Glomerular visceral epithelial cell (primary cell): ENCODE results near the gene SNRPA.
A peak's percentile ranks its signal among the peaks of the same experiment; 100 is the strongest.
"Not testable (repeated sequence)": the region's sequence is repeated elsewhere in the genome, so short reads cannot be mapped to it uniquely, and the experiment has no call there.

ENCODE experiments used
- DNase-seq: peaks from one replicate; pipeline ENCODE4 v3.0.0-alpha.2; 2016; ENCODE audit errors: extremely low spot score

Gene SNRPA

DNA sequence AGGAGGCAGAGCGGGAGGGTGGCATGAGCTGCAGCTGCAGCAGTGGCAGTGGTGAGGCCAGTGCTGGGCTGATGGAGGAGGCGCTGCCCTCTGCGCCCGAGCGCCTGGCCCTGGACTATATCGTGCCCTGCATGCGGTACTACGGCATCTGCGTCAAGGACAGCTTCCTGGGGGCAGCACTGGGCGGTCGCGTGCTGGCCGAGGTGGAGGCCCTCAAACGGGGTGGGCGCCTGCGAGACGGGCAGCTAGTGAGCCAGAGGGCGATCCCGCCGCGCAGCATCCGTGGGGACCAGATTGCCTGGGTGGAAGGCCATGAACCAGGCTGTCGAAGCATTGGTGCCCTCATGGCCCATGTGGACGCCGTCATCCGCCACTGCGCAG is 50.0 kb downstream of the SNRPA start:
- no peak for DNase-seq

DNA sequence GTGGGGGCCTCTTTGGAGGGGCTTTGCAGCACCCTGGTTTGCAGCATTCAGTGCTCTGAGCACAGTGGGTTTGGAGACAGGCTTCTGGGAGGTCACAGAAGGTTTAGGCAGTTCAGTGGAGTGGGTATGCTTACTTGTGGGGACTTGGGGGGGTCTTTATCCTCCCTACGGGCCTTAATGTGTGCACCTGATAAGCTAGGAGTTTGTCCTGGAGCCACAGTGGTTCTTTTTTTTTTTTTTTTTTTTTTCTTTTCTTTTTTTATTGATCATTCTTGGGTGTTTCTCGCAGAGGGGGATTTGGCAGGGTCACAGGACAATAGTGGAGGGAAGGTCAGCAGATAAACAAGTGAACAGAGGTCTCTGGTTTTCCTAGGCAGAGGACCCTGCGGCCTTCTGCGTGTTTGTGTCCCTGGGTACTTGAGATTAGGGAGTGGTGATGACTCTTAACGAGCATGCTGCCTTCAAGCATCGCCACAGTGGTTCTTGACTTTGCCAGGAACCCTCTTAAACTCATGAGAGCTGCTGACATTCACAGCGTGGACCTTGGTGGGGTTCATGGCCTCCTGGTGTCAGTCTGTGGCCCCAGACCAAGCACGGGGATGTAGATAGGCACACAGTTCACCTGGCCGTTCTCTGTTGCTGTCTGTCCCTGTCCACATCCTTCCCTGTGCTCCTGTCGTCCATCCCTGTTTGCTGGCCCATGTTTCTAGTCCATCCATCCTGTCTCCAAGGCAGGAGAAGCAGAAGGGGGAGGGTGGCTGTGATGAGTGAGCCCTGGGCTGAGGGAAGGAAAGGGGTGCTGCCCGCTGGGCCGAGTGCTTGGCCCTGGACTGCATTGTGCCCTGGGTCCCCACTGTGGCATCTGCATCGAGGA is 50.7 kb downstream of the SNRPA start:
- no peak for DNase-seq

DNA sequence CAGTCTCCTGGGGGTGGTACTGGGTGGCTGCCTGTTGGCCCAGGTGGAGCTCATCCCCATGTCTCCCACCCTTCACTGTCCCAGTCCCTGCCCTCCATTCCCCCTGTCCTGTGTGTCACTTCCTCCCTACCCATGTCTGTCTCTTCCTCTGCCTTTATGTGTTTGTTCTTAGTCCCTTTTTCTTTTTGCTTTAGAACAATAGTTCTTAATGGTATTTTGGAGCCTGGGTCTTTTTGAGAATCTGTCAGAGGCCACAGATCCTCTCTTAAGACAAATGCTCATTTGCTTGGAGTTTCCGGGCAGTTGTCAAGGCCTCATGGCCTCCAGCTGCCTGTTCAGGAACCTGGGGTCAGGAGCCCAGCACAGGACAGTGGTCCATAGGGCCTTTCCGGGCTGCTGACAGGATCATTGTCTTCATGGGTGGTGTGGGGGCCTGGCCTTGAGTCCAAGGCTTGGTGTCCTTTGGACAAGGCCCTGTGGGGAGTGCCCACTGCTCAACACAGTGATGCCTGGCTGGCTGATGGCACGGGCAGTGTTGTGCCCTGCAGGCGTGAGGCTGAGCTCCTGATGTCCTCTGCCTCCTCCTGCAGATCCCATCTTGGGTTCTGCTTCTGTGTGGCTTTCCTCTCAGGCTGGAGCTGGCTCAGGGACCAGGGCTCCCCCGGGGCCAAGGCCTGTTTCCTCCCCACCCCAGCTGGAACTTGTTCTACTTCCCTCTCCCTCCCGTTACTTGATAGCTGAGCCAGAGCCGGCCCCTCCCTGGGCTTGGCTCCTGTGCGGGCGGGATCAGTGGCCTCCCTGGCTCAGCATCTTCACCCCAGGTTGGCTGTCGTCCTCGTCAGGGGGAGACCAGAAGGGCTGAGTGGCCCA is 51.5 kb downstream of the SNRPA start:
- no peak for DNase-seq

DNA sequence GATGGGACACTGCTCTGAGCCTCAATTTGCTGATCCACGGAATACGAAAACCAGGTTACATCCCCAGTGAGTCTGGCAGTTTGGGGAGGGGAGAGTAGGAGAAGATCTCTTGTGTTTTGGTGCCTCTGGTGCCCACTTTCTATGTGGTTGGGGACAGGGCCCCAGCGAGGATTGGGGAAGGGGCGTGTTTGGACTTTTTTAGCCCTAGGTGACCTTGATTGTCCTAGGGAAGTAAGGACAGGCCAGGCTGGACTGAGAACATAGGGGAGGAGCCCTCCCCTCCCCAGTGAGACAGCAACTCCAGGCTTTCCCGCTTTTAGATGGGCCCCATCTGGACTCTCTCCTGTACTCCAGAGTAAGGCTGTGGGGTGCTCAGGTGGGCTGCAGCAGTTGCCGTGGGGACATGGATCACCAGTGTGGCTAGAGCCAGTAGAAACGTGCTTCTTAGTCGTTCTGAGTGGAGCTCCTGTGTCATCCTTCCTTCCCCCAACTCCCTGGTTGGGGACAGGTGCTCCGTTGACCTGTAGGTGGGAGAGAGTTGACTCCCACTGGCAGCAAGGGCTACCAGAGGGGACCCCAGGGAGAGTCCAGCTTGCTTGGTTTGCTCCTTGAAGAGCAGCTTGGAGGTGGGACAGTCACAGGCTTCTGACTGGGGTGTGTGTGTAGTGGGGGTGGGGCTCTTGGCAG is 52.3 kb downstream of the SNRPA start:
- DNase-seq = no peak

DNA sequence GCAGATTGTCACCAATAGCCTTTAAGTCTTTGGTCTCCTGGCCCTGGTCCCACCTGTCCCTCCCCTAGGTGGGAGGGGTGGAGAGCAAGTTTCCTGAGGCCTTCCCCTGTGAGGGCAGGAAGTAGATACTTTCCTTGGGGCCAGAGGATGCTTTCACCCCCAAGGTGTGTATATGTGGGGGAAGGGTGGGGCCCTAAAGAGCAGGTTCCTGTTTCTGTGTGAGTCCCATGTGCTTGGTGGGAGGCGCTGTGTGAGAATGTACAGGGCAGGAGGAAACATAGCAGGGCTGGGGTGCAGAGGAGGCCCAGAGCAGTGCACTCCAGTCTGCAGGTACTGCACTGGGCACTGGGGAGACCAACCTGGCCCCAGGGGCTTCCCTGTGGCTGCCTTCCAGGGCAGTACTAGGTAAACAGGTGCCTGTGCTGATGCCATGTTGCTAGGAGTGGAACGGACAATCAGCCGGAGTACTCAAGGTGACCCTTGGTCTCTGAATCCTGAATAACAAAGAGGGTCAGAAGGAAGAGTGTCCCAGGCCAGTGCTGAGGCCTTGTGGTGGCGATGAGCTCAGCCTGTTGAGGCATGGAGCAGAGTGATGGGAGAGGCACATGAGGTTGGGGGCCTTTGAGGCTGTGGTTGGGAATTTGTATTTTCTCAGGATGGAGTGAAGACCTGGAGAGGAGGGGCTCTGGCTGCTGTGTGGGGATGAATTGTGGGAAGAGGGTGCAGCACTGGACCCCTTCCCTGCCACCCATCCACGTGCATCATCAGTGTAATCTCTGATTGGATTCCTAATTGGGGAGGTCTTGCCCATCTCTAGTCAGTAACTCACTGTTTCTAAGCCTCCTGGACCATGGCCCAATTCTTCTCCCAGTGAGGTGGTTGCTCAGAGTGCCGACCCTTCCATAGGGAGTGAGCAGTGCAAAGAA is 53.1 kb downstream of the SNRPA start:
- DNase-seq = no peak

DNA sequence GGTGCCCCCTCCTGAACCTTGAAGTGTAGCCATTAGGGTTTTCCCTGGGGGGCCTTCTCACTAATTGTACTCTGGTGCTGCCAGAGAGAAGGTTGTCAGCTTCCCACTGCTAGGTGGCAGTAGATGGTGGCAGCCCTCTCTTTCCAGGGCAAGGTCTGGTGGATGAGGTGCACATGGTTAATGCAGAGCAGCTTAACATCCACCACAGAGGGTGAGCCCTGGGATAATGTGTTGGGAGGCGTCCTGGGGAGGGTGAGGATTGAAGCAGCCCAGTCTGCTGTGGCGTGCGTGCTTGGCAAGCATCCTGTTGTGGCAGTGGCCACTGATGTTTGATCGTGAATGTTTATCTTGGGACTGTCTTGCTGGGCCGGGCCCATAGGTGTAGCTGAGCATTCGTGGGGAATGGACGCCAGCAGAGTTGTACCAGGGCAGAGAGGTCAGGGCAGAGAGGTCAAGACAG is 53.8 kb downstream of the SNRPA start:
- DNase-seq = no peak

DNA sequence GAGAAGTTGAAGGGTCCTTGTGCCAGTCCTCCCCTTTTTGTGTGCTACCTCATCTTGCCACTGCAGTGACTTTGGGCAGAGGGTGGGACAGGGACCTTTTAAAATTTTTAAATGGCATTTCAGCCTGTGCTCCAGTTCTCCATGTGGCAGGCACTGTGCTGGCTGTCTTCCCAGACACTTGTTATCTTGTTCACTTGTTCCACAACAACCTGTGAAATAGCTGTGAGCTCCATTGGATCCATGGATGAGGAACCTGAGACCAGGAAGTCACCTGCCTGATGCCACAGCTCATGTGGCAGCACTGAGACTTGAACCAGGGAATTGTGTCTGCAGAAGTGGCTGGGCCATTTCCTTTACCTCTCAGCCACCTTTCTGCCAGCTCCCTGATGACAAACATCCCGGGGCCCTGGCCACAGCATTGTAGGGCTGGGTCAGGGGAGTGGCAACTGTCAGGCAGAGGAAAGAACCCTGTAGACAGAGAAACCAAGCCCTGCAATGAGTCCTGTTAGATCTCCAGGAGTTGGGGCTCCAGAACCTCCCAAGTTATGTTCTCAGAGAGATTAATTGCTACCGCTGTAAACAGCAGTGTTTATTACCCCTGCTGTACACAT is 54.4 kb downstream of the SNRPA start:
- no peak for DNase-seq

DNA sequence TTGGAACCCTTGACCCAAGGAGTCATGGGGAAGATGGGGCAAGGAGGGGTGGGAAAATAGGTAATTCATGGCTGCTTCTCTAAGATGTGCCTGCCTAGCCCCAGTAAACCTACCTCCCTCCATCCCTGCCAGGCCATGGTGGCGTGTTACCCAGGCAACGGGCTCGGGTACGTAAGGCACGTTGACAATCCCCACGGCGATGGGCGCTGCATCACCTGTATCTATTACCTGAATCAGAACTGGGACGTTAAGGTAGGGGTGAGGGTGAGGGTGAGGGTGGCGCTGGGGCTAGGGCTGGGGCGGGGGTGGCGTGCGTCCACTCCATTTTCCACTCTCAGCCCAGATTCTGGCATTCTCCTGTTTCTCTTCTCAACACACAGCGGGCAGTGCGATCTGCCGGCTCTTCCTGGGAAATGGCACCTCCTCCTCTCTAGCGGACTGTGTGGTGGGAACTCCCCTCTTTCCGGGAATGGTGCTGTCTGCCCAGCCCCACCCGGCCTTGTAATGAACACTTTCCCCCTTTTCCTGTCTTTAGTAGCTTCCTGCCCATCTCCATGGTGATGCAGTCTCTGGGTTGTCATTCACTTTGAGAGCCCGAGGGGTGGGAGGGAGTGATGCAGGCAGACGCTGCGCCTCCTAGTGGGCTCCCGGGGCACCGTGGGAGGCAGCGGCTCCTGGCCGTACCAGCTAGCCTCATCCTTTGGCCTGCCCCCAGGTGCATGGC is 55.6 kb downstream of the SNRPA start:
- peak; percentile 82 for DNase-seq

DNA sequence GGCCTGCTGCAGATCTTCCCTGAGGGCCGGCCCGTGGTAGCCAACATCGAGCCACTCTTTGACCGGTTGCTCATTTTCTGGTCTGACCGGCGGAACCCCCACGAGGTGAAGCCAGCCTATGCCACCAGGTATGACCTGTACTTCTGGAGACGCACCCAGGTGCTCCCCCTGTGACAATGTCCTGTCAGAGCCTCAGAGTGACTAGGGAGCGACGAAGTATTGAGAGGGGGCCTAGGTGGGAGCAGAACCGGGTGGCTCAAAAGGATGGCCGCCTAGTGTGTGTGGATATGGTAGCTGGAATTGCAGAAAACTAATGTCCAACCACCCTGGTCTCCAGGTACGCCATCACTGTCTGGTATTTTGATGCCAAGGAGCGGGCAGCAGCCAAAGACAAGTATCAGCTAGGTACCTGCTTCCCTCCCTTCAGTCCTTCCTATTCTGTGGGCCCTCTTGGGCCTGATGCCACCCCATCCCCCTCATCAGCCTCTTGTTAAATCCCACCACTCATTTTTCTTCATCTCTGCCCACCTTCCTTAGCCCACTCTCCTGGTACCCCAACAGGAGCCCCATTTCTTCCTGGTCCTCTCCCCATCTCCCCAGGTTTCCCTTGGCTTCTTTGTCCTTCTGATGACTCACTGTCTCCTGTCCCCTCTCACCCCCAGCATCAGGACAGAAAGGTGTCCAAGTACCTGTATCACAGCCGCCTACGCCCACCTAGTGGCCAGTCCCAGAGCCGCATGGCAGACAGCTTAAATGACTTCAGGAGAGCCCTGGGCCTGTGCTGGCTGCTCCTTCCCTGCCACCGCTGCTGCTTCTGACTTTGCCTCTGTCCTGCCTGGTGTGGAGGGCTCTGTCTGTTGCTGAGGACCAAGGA is 56.4 kb downstream of the SNRPA start:
- peak; percentile 37 for DNase-seq

DNA sequence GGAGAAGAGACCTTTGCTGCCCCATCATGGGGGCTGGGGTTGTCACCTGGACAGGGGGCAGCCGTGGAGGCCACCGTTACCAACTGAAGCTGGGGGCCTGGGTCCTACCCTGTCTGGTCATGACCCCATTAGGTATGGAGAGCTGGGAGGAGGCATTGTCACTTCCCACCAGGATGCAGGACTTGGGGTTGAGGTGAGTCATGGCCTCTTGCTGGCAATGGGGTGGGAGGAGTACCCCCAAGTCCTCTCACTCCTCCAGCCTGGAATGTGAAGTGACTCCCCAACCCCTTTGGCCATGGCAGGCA is 57.0 kb downstream of the SNRPA start:
- no peak for DNase-seq

DNA sequence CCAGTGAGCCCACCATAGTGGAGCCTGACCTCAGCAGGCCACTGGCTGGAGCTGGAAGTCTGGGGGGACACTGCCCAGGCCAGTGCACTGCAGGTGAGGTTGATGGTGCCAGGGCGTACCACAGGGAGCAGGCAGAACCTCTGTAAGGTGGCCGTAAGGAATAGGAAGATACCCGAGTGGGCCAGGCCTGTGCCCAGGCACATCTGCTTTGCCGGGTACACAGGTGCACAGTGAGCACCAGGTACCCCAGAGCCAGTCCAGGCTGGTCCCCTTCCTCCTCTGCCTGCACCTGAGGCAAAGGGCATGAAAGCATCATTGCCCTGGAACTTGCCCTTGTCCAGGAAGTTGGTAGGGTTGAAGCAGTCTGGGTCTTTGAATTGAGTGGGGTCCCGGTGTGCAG is 57.5 kb downstream of the SNRPA start:
- no peak for DNase-seq

DNA sequence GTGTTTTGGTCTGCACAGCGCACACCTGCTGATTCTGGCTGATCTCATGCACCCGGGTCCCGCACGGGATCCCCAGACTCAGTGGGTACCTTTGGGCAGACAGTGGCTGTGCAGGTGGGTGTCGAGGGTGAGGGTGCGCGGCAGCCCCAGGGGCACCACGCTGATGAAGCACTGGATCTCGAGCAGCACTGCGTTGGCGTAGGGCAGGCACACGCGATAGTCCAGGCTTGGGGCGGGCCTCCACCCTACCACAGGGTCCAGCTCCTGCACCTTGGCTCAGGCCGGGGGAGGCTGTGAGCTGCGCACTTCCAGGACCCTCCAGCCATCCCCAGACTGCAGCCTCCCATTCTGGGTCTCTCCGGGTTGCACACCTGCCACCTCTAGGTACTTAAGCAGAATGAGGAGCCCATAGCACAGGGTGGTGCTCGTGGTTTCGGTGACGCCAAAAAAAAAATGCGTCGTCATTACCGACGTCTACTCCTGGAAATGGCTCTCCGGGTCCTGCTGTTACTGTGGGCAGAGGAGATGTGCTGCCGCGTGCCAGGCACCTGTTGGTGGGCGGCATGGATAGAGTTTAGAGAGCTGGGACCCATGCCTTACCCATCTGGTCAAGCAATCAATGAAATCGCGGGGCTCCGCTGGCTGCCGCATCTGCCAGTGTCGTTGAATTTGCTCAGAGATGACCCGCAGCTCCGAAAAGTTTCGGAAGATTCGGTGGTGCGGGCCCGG is 58.5 kb downstream of the SNRPA start:
- DNase-seq = no peak

DNA sequence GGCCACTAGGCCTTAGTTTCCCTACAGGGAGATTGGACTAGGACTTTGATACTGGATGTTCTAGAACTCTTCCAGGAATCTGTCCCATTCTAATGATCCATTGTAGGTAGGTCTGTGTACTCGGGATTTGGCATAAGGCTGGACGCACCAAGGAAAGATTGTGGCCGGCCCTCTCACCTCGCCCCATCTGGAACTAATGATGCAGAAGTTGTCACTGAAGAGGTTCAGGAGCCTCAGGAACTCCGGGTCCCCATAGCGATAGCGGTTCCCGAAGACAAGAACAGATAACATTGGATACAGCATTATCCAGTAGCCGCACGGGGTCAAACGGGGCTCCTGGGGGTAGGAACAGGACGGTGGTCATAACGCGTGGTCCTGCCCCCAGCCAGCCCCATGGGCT is 59.2 kb downstream of the SNRPA start:
- DNase-seq = no peak

DNA sequence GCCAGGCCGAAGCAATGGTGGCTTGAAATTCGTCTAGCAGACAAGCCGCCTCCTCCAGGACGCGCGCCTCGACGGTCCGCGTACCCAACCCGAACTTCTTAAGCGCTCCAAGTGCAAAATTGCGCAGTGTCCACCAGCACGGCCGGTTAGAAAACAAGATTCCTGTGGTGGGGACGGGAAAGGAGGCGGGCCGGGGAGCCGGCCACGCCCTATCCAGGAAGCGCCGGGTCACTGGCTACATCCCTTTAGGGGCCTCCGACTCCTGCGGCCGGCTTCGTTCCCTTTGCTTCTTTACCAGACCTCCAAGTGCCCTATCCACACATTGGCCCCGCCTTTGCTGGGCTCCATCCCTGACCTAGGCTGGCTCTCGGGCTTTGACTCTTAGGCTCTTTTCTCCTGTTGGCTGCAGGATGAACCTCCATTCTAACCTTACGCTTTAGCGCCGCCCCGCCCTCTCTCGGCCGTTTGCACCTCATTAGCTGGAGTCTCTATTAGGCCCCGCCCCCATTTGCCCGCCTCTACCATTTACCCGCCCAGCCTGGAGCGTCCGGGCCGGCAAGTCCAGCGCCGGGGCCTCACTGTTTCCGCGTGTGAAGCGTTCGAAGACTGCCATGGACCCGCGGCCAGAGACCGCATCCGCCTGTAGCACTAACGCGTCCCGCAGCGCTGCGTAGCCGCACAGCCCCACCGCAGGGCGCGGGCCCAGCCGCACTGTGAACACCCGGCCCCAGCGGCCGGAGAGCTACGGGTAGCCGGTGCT is 59.8 kb downstream of the SNRPA start:
- DNase-seq = peak; percentile 75

DNA sequence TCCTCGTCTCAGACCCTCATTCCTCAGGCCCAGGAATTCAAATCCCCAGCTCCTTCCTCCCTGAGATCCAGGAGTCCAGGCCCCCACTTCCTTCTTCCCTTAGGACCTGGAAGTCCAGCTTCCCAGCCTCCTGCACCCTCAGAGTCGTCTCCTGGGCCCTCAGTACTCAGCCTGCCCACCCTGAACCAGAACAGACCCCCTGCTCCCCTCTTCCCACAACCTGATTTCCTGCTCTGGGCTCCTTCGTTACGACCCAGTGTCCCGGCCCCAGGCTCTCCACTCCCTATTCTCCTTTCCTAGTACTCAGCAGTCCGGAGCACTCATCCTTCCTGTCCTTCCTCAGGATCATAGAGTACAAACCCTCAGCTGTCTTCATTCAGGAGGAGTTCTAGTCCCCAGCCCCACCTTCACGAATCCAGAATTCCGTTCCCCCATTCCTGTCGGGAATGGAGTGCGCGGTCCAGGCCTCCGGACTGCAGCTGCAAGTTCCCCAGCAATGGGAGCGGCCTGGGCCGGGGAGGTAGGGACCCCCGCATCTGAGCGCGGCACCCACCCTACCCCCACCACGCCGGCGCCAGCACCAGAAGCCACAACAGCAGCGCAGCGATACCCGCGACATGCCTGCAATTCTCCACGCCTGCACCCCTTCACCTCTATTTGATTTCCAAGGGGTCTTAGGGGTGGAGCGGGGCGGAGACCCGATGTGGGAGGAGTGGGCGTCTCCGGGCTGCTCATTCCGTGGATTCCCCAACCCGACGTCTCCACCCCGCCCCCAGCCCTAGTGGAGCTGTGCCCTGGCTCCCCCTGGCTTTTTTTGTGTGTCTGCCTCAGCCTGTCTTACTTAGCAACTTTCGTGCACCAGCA is 60.7 kb downstream of the SNRPA start:
- DNase-seq = no peak

DNA sequence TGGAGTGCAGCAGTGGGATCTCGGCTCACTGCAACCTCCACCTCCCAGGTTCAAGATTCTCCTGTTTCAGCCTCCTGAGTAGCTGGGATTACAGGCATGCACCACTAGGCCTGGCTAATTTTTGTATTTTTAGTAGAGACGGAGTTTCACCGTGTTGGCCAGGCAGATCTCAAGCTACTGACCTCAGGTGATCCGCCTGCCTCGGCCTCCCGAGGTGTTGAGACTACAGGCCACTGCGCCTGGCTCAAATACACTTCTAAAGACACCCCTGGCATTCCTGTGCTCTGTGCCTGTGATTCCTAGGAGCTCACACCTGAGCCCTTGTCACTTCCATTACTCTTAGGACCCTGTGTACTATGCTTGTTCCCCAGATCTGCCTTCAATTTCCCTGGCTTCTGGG is 61.6 kb downstream of the SNRPA start:
- DNase-seq = not testable (repeated sequence)

DNA sequence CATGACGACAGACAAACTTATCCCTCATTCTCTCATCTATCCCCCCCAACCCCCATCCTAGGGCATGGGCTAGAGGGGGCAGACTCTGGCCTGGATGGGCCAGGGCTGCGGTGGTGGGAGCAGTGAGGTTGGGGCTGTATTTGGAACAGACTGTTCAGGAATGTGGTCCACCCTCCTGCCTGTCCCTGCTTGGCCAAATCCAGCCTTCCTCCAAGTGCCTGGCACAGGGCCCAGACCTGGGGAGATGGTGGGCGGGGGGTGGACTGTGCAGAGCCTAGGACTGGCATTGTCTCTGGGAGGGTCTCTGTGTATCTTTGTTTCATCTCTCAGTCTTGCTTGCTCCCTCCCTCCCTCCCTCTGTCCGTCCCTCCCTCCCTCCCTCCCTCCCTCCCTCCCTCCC is 62.2 kb downstream of the SNRPA start:
- DNase-seq = no peak
